GM12878 (cell line): ENCODE results near the gene ACSL4.

Experiments used
- IKZF1 ChIP-seq: fragments of 450-650 bp; conservative IDR thresholded peaks from 2 replicates; pipeline ENCODE4 v1.6.1; 2017; ENCODE audit warnings: antibody characterized with exemption, mild to moderate bottlenecking
- MXI1 ChIP-seq: fragments of 150-350 bp; IDR thresholded peaks from 2 replicates; pipeline ENCODE4 v1.6.1; 2011; ENCODE audit warnings: low read depth, mild to moderate bottlenecking, inconsistent platforms, low read length, improper control_type of control experiment

- no peak for TF ChIP-seq MXI1
- no peak for TF ChIP-seq IKZF1
Observed at GRCh38 chrX:109622270-109622669, 110.8 kb downstream of the ACSL4 start.
